Activated naive CD4-positive, alpha-beta T cell treated with anti-CD3 and anti-CD28 coated beads, Interleukin-2, amount 50 U/mL, for 24 hours (primary cell): ENCODE results near the gene PLBD1.

Experiments used
- H3K27ac Mint-ChIP-seq: one replicate; pipeline ENCODE4 v1.8.0; 2021; ENCODE audit warnings: mild to moderate bottlenecking, mixed read lengths
- H3K27me3 Mint-ChIP-seq: one replicate; pipeline ENCODE4 v1.8.0; 2021; ENCODE audit warnings: mixed read lengths
- H3K36me3 Mint-ChIP-seq: one replicate; pipeline ENCODE4 v1.8.0; 2021; ENCODE audit warnings: mixed read lengths
- H3K4me1 Mint-ChIP-seq: one replicate; pipeline ENCODE4 v1.8.0; 2021; ENCODE audit warnings: mixed read lengths
- H3K4me3 Mint-ChIP-seq: one replicate; pipeline ENCODE4 v1.8.0; 2021; ENCODE audit warnings: mild to moderate bottlenecking, mixed read lengths
- H3K9me3 Mint-ChIP-seq: one replicate; pipeline ENCODE4 v1.8.0; 2021; ENCODE audit warnings: mixed read lengths

The PLBD1 gene

GRCh38 chr12:14479004-14479403 lies 88.7 kb downstream of the PLBD1 start:
- peaks cover 35% of the 10 kb centered on the region for H3K36me3 Mint-ChIP-seq
- no peaks in the 10 kb centered on the region for H3K27me3 Mint-ChIP-seq
- H3K4me1 Mint-ChIP-seq = no peaks in the 10 kb centered on the region
- no peaks in the 10 kb centered on the region for H3K9me3 Mint-ChIP-seq
- H3K4me3 Mint-ChIP-seq = no peak overlapping the region
- H3K27ac Mint-ChIP-seq = peak overlapping the region; percentile 17

GRCh38 chr12:14473707-14474287 lies 93.9 kb downstream of the PLBD1 start:
- Mint-ChIP-seq H3K9me3 (peaks cover 9% of the 10 kb centered on the region), H3K4me1 (peaks cover 7% of the 10 kb centered on the region), H3K36me3 (peaks cover 53% of the 10 kb centered on the region), H3K27me3 (no peaks in the 10 kb centered on the region), H3K27ac (no peak overlapping the region), H3K4me3 (no peak overlapping the region)

GRCh38 chr12:14471497-14471896 lies 96.2 kb downstream of the PLBD1 start:
- H3K27ac Mint-ChIP-seq = peak overlapping the region; percentile 36
- peaks cover 9% of the 10 kb centered on the region for H3K9me3 Mint-ChIP-seq
- no peak overlapping the region for H3K4me3 Mint-ChIP-seq
- H3K36me3 Mint-ChIP-seq = peaks cover 55% of the 10 kb centered on the region
- H3K27me3 Mint-ChIP-seq = no peaks in the 10 kb centered on the region
- H3K4me1 Mint-ChIP-seq = peaks cover 14% of the 10 kb centered on the region

DNA sequence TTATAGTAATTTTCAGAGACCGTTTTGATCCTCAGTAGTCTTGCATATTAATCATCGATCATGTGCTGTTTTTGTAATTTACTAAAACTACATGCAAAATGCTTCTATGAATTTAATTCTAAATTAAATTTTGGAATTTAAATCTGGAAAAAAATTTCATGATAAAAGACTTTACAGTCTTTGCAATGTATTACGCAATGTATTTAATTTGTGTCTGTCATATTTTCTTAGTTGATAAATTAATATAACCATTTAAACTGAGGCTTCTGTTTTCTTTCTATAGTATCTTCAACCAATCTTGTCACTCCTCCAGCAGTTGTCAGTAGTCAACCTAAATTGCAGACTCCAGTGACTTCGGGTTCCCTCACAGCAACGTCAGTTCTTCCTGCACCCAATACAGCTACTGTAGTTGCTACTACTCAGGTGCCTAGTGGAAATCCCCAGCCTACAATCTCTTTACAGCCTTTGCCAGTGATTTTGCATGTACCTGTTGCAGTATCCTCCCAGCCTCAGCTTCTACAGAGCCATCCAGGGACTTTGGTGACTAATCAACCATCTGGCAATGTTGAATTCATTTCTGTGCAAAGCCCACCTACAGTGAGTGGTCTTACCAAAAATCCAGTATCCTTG lies 107.4 kb downstream of the PLBD1 start:
- no peak overlapping the region for H3K27ac Mint-ChIP-seq
- H3K36me3 Mint-ChIP-seq = peaks cover 26% of the 10 kb centered on the region
- H3K27me3 Mint-ChIP-seq = no peaks in the 10 kb centered on the region
- no peak overlapping the region for H3K4me3 Mint-ChIP-seq
- H3K9me3 Mint-ChIP-seq = no peaks in the 10 kb centered on the region
- H3K4me1 Mint-ChIP-seq = peaks cover 43% of the 10 kb centered on the region

GRCh38 chr12:14454098-14454907 lies 113.4 kb downstream of the PLBD1 start:
- peaks cover 52% of the 10 kb centered on the region for H3K36me3 Mint-ChIP-seq
- H3K9me3 Mint-ChIP-seq = peaks cover 10% of the 10 kb centered on the region
- peaks cover 58% of the 10 kb centered on the region for H3K4me1 Mint-ChIP-seq
- no peaks in the 10 kb centered on the region for H3K27me3 Mint-ChIP-seq
- H3K27ac Mint-ChIP-seq = peak overlapping the region; percentile 81
- H3K4me3 Mint-ChIP-seq = no peak overlapping the region
